AG09319 (cell line): Measurements from ENCODE around the gene GIPC1.
"Not testable (repeated sequence)": the region's sequence is repeated elsewhere in the genome, so short reads cannot be mapped to it uniquely, and the experiment has no call there.

Experiments used
- DNase-seq: peaks from one replicate; pipeline ENCODE4 v3.0.0-alpha.2; 2010; ENCODE audit warnings: low read depth; ENCODE audit errors: extremely low read depth
- TF ChIP-seq, protein P1 (sequence below): IDR thresholded peaks from 2 replicates; pipeline ENCODE4 v1.5.1; 2011; ENCODE audit warnings: low read depth, mild to moderate bottlenecking, inconsistent platforms, low read length, moderate library complexity

GIPC1 gene, protein sequence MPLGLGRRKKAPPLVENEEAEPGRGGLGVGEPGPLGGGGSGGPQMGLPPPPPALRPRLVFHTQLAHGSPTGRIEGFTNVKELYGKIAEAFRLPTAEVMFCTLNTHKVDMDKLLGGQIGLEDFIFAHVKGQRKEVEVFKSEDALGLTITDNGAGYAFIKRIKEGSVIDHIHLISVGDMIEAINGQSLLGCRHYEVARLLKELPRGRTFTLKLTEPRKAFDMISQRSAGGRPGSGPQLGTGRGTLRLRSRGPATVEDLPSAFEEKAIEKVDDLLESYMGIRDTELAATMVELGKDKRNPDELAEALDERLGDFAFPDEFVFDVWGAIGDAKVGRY

GRCh38 chr19:14496029-14496833, at the start of gene GIPC1:
TSS of gene GIPC1 (minus strand) at chr19:14496127. CDS start at chr19:14482976, 13,151 bp downstream.
- peak; percentile 98 for DNase-seq
- TF ChIP-seq, protein P1, sequence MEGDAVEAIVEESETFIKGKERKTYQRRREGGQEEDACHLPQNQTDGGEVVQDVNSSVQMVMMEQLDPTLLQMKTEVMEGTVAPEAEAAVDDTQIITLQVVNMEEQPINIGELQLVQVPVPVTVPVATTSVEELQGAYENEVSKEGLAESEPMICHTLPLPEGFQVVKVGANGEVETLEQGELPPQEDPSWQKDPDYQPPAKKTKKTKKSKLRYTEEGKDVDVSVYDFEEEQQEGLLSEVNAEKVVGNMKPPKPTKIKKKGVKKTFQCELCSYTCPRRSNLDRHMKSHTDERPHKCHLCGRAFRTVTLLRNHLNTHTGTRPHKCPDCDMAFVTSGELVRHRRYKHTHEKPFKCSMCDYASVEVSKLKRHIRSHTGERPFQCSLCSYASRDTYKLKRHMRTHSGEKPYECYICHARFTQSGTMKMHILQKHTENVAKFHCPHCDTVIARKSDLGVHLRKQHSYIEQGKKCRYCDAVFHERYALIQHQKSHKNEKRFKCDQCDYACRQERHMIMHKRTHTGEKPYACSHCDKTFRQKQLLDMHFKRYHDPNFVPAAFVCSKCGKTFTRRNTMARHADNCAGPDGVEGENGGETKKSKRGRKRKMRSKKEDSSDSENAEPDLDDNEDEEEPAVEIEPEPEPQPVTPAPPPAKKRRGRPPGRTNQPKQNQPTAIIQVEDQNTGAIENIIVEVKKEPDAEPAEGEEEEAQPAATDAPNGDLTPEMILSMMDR, result no peak

DNA sequence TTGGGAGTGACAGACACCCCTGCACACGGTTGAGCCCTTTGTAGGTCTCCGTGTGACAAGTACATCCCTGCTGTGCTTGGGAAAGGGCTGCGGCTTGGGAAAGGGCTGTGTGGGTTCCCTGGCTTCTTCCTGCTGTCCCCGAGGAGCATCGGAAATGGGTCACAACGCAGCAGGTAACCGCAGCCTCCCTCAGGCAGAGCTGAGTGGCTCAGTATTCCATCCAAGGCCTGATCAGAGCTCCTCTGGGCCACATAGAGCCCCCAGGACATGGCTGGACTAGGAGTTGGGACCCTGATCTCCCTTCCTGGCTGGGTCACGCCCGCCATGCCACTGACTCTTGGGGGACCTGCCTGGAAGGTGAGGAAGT, 49.8 kb upstream of the GIPC1 start:
- DNase-seq, result no peak
- TF ChIP-seq, protein P1, result no peak

GRCh38 chr19:14544977-14545715, 49.2 kb upstream of the GIPC1 start:
- TF ChIP-seq, protein P1, result no peak
- no peak for DNase-seq

DNA sequence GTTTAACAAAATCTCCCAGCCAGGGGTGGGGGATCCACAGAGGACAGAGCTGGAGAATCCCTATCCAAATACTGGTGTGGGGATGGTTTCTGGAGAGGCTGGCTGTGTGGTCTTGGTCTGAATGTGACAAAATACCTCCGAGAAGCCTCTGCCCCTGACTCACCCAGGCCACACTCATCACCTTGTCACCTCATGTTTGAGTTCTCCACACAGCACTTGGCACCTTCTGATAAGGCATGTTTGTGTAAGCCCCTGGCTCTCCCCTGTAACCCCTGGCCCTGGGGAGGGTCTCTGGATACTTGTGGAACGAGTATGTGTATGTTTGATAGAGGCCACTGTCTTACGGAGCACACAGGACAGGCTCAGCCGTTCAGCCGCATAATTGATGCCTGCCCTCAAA, 48.1 kb upstream of the GIPC1 start:
- TF ChIP-seq, protein P1, result no peak
- no peak for DNase-seq

GRCh38 chr19:14542711-14543328, 46.9 kb upstream of the GIPC1 start:
- no peak for DNase-seq
- TF ChIP-seq, protein P1, result no peak

DNA sequence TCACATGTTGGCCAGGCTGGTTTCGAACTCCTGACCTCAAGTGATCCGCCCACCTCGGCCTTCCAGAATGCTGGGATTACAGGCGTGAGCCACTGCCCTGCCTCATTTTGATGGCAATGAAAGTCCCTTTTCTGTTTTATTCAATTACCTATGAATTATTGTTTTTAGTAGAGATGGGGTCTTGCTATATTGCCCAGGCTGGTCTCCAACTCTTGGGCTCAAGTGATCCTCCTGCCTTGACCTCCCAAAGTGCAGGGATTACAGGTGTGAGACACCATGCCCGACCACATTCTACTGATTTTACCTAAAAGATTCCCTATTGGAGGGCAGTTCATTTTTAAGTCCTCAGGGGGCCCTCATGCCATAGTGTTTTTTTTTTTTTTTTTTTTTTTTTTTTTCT, 46.1 kb upstream of the GIPC1 start:
- DNase-seq, result not testable (repeated sequence)

DNA sequence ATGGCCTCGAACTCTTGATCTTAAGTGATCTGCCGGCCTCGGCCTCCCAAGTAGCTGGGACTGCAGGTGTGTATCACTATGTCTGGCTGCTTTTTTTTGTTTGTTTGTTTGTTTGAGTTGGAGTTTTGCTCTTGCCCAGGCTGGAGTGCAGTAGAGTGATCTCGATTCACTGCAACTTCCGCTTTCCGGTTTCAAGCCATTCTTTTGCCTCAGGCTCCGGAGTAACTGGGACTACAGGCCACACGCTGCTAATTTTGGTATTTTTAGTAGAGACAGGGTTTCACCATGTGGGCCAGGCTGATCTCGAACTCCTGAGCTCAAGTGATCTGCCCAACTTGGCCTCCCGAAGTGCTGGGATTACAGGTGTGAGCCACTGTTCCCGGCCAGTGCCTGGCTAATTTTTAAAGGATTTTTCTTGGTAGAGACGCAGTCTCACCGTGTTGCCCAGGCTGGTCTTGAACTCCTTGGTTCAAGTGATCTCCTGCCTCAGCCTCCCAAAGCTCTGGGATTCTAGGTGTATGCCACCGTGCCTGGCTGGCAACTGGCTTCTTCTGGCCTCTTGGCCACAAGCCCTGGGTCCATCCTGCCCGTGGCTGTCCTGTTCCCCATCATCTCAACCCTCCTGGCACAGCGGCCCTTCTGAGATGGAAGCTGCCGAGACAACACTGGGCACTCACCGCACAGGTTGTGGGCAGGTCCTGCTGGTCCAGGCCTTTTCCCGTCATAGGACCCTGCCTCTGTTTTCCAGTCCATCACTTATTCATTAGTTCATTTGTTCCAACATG, 45.0 kb upstream of the GIPC1 start:
- TF ChIP-seq, protein P1, result no peak
- no peak for DNase-seq
